ENCODE results near the gene PPP1R3G. TPM values are rescaled to one million over a fixed set of nuclear protein-coding genes. Genes with fewer than 3 reads are reported as not detected.
A peak's percentile ranks its signal among the peaks of the same experiment; 100 is the strongest.

PPP1R3G gene
- total RNA-seq, 1 experiment from 2014 or later = 0.44 TPM

- no peak overlapping the region for H3K4me3 ChIP-seq (ENCODE audit: low read depth in 2 of 2, low read length in 2 of 2)
- POLR2A ChIA-PET = no interaction called here
- intact Hi-C loops (cut with micrococcal nuclease; ENCODE audit: unreplicated experiment) = no loop called here
- ATAC-seq (peak; percentile 87), DNase-seq (ENCODE audit: low read depth, low spot score) (no peak)
- H3K27me3 ChIP-seq (ENCODE audit: control insufficient read depth, insufficient read depth, low read length) = no peaks in the 10 kb centered on the region
- H3K36me3 ChIP-seq (ENCODE audit: control insufficient read depth, insufficient read depth, low read length) = no peaks in the 10 kb centered on the region
- no peak overlapping the region for H3K27ac ChIP-seq (ENCODE audit: low read length)
- no peaks in the 10 kb centered on the region for H3K9me3 ChIP-seq (ENCODE audit: control insufficient read depth, insufficient read depth, low read depth, low read length)
- CTCF ChIA-PET = interaction anchor here (0.7 kb wide), 1 partner anchor 86 kb away, joined by 5 read pairs; no protein-coding TSS in a partner anchor
- H3K4me1 ChIP-seq (ENCODE audit: control insufficient read depth, insufficient read depth, low read length) = no peaks in the 10 kb centered on the region
- no TSS peak for BruUV-seq (replicated peaks)
- in situ Hi-C loops (cut with HindIII; ENCODE audit: low pct_unique_long_range_greater_than_20kb, low sequenced_read_pairs) = no loop called here
- no peak for TF ChIP-seq REST (IDR thresholded peaks at IDR 0.05; ENCODE audit: insufficient read depth in 1 of 2, low read depth in 2 of 2, low read length in 1 of 2)
- no peak for TF ChIP-seq POLR2AphosphoS5 (IDR thresholded peaks at IDR 0.05; ENCODE audit: low read depth, low read length)
- TF ChIP-seq TCF7L2 (IDR thresholded peaks at IDR 0.05; ENCODE audit: low read depth, low read length) = no peak
- no peak; the same call in 1 of the 2 replicates for TF ChIP-seq CTCF (IDR thresholded peaks at IDR 0.05)
- TF ChIP-seq SIN3A (IDR thresholded peaks at IDR 0.05; ENCODE audit: borderline replicate concordance, insufficient read depth, low read depth, low read length) = no peak
Measured at GRCh38 chr6:5078121-5078669, 6.9 kb upstream of the PPP1R3G start.

- DNase-seq (ENCODE audit: low read depth, low spot score) (no peak), ATAC-seq (no peak)
- ChIA-PET POLR2A (no interaction called here), CTCF (no interaction called here)
- in situ Hi-C loops (cut with HindIII; ENCODE audit: low pct_unique_long_range_greater_than_20kb, low sequenced_read_pairs) = no loop called here
- intact Hi-C loops (cut with micrococcal nuclease; ENCODE audit: unreplicated experiment) = no loop called here
- Histone ChIP-seq H3K9me3 (ENCODE audit: control insufficient read depth, insufficient read depth, low read depth, low read length) (no peaks in the 10 kb centered on the region), H3K4me1 (ENCODE audit: control insufficient read depth, insufficient read depth, low read length) (no peaks in the 10 kb centered on the region), H3K36me3 (ENCODE audit: control insufficient read depth, insufficient read depth, low read length) (no peaks in the 10 kb centered on the region), H3K27ac (ENCODE audit: low read length) (no peak overlapping the region), H3K27me3 (ENCODE audit: control insufficient read depth, insufficient read depth, low read length) (no peaks in the 10 kb centered on the region; the same call in 1 of the 2 replicates), H3K4me3 (ENCODE audit: low read depth in 2 of 2, low read length in 2 of 2) (no peak overlapping the region)
- BruUV-seq (replicated peaks) = no TSS peak
- TF ChIP-seq POLR2AphosphoS5 (IDR thresholded peaks at IDR 0.05; ENCODE audit: low read depth, low read length) (no peak), REST (IDR thresholded peaks at IDR 0.05; ENCODE audit: insufficient read depth in 1 of 2, low read depth in 2 of 2, low read length in 1 of 2) (no peak), SIN3A (IDR thresholded peaks at IDR 0.05; ENCODE audit: borderline replicate concordance, insufficient read depth, low read depth, low read length) (no peak), TCF7L2 (IDR thresholded peaks at IDR 0.05; ENCODE audit: low read depth, low read length) (no peak), CTCF (IDR thresholded peaks at IDR 0.05) (no peak)
Measured at GRCh38 chr6:5079692-5080091, 5.4 kb upstream of the PPP1R3G start.
